ENCODE results near the gene APBA2.

The APBA2 gene

GRCh38 chr15:28977377-28978010 is 91.7 kb downstream of the APBA2 start:
- Histone ChIP-seq H3K9me2 (ENCODE audit: low read depth, low read length) (no peaks in the 10 kb centered on the region), H3K36me3 (ENCODE audit: insufficient read depth, low read length) (no peaks in the 10 kb centered on the region), H3K4me3 (ENCODE audit: low read depth, low read length, poor library complexity, severe bottlenecking) (no peak overlapping the region), H4K20me1 (ENCODE audit: insufficient read depth, low read length) (no peaks in the 10 kb centered on the region), H3K9ac (ENCODE audit: low read length) (no peak overlapping the region), H3F3A (ENCODE audit: insufficient read depth, low read length) (no peaks in the 10 kb centered on the region), H3K27ac (ENCODE audit: low read depth, low read length, poor library complexity, severe bottlenecking) (no peak overlapping the region), H3K27me3 (ENCODE audit: insufficient read depth, low read length) (no peaks in the 10 kb centered on the region), H3K4me1 (ENCODE audit: insufficient read depth, low read length, severe bottlenecking) (no peaks in the 10 kb centered on the region), H3K4me2 (ENCODE audit: low read length) (no peak overlapping the region), H2AFZ (ENCODE audit: low read length) (no peak overlapping the region), H3K79me2 (ENCODE audit: insufficient read depth, low read length) (no peaks in the 10 kb centered on the region), H3K9me3 (ENCODE audit: low read length) (no peaks in the 10 kb centered on the region)
- TF ChIP-seq EZH2 (IDR thresholded peaks at IDR 0.05; ENCODE audit: borderline replicate concordance, low read length) (no peak), CTCF (IDR thresholded peaks at IDR 0.05; ENCODE audit: low read length) (no peak)

- Histone ChIP-seq H3K4me3 (ENCODE audit: low read depth, low read length, poor library complexity, severe bottlenecking) (no peak overlapping the region), H3K27ac (ENCODE audit: low read depth, low read length, poor library complexity, severe bottlenecking) (no peak overlapping the region), H3K9me3 (ENCODE audit: low read length) (no peaks in the 10 kb centered on the region), H2AFZ (ENCODE audit: low read length) (no peak overlapping the region), H3K4me2 (ENCODE audit: low read length) (no peak overlapping the region), H3K79me2 (ENCODE audit: insufficient read depth, low read length) (no peaks in the 10 kb centered on the region), H3K27me3 (ENCODE audit: insufficient read depth, low read length) (no peaks in the 10 kb centered on the region), H3K9ac (ENCODE audit: low read length) (no peak overlapping the region), H3K9me2 (ENCODE audit: low read depth, low read length) (no peaks in the 10 kb centered on the region), H3F3A (ENCODE audit: insufficient read depth, low read length) (no peaks in the 10 kb centered on the region), H3K4me1 (ENCODE audit: insufficient read depth, low read length, severe bottlenecking) (no peaks in the 10 kb centered on the region), H4K20me1 (ENCODE audit: insufficient read depth, low read length) (no peaks in the 10 kb centered on the region), H3K36me3 (ENCODE audit: insufficient read depth, low read length) (no peaks in the 10 kb centered on the region)
- TF ChIP-seq CTCF (IDR thresholded peaks at IDR 0.05; ENCODE audit: low read length) (no peak), EZH2 (IDR thresholded peaks at IDR 0.05; ENCODE audit: borderline replicate concordance, low read length) (no peak)
Observed at GRCh38 chr15:28978011-28978378, 92.2 kb downstream of the APBA2 start.

- TF ChIP-seq CTCF (IDR thresholded peaks at IDR 0.05; ENCODE audit: low read length) (no peak), EZH2 (IDR thresholded peaks at IDR 0.05; ENCODE audit: borderline replicate concordance, low read length) (no peak)
- Histone ChIP-seq H3K27me3 (ENCODE audit: insufficient read depth, low read length) (no peaks in the 10 kb centered on the region), H3K4me3 (ENCODE audit: low read depth, low read length, poor library complexity, severe bottlenecking) (no peak overlapping the region), H4K20me1 (ENCODE audit: insufficient read depth, low read length) (no peaks in the 10 kb centered on the region), H3K27ac (ENCODE audit: low read depth, low read length, poor library complexity, severe bottlenecking) (no peak overlapping the region), H3K4me2 (ENCODE audit: low read length) (no peak overlapping the region), H3F3A (ENCODE audit: insufficient read depth, low read length) (no peaks in the 10 kb centered on the region), H3K36me3 (ENCODE audit: insufficient read depth, low read length) (no peaks in the 10 kb centered on the region), H3K9ac (ENCODE audit: low read length) (no peak overlapping the region), H2AFZ (ENCODE audit: low read length) (no peak overlapping the region), H3K9me3 (ENCODE audit: low read length) (no peaks in the 10 kb centered on the region), H3K9me2 (ENCODE audit: low read depth, low read length) (no peaks in the 10 kb centered on the region), H3K4me1 (ENCODE audit: insufficient read depth, low read length, severe bottlenecking) (no peaks in the 10 kb centered on the region), H3K79me2 (ENCODE audit: insufficient read depth, low read length) (no peaks in the 10 kb centered on the region)
Observed at GRCh38 chr15:28978661-28979060, 92.9 kb downstream of the APBA2 start.

Data from OCI-LY1 (cell line).